Activated CD8-positive, alpha-beta memory T cell treated with anti-CD3 and anti-CD28 coated beads, Interleukin-2, amount 50 U/mL, for 48 hours (primary cell): Measurements from ENCODE around the gene CAPN11.

Source experiments
- DNase-seq: peaks from one replicate; pipeline ENCODE4 v3.0.0-alpha.2; 2020

CAPN11 gene

GRCh38 chr6:44217332-44218143 lies 58.9 kb downstream of the CAPN11 start:
- no peak for DNase-seq

- DNase-seq = peak; percentile 71
These were observed 60.6 kb downstream of the CAPN11 start for GRCh38 chr6:44219053-44219814.

- DNase-seq = no peak
These were observed 61.5 kb downstream of the CAPN11 start for GRCh38 chr6:44219815-44220784.

GRCh38 chr6:44220913-44221290 lies 62.3 kb downstream of the CAPN11 start:
- DNase-seq = no peak

GRCh38 chr6:44221291-44221960 lies 62.8 kb downstream of the CAPN11 start:
- peak; percentile 84 for DNase-seq

GRCh38 chr6:44221961-44222335 lies 63.3 kb downstream of the CAPN11 start:
- DNase-seq = no peak

- no peak for DNase-seq
These were observed 64.1 kb downstream of the CAPN11 start for GRCh38 chr6:44222486-44223318.

- peak; percentile 91 for DNase-seq
These were observed 64.9 kb downstream of the CAPN11 start, which contains the start of gene SLC29A1 for GRCh38 chr6:44223319-44224028. TSS of gene SLC29A1 (plus strand) at chr6:44223595. CDS start at chr6:44227314, 3,719 bp downstream.

- peak; percentile 77 for DNase-seq
These were observed 65.7 kb downstream of the CAPN11 start for GRCh38 chr6:44224029-44224964.

- DNase-seq = no peak
These were observed 66.3 kb downstream of the CAPN11 start for GRCh38 chr6:44224965-44225305.

GRCh38 chr6:44225579-44226325 lies 67.1 kb downstream of the CAPN11 start:
- no peak for DNase-seq

- DNase-seq = no peak
These were observed 67.9 kb downstream of the CAPN11 start for GRCh38 chr6:44226368-44227147.

- DNase-seq = no peak
These were observed 68.7 kb downstream of the CAPN11 start for GRCh38 chr6:44227148-44227793.

- no peak for DNase-seq
These were observed 69.4 kb downstream of the CAPN11 start for GRCh38 chr6:44228031-44228430.

- no peak for DNase-seq
These were observed 69.8 kb downstream of the CAPN11 start for GRCh38 chr6:44228433-44228832.

GRCh38 chr6:44228836-44229235 lies 70.2 kb downstream of the CAPN11 start:
- DNase-seq = no peak

- DNase-seq = no peak
These were observed 70.9 kb downstream of the CAPN11 start for GRCh38 chr6:44229376-44230033.
